SIG-M5 treated with dmso at 0.1 percent for 504 hours (cell line): ENCODE measurements around the gene SEC16A.

Experiments
- DNase-seq: peaks from one replicate; lab custom pipeline; 2025; ENCODE audit not compliant: unreplicated experiment; lab: John Stamatoyannopoulos, UW

The SEC16A gene

DNA sequence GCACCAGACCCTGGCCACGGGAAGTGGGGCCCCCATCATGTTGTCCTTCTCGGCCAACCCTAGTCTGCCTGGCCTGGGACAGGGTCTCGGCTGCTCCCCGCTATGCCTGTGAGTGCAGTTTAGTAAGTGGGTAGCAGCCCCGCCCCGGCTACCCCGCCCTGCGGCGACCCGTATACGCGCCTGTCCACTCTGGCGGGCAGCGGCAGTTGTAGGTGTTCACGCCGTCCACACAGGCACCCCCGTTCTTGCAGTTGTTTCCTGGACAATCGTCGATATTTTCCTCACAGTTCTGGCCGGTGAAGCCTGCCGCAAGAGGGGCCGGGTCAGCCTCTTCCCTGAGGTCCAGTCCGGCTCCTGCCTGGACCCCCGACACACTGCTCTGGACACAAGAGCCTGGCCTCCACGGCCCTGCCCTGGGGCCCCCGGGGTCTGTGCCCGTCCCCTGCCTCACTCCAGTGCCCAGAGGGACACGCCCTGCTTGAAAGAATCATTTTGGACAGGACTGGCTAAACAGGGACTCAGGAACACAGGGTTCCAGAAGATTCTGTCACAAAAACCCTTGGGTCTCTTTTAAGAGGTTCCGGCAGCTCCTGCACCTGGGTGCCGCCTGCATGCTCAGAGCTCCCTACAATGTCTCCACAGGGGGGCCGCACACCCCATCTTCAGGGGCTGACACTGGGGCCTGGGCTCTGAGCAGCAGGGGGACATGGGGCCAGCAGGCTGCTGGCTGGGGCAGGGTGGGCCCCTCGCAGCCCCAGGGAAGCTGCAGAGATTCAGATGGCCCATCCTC, 36.6 kb upstream of the SEC16A start:
- DNase-seq, result no peak

DNA sequence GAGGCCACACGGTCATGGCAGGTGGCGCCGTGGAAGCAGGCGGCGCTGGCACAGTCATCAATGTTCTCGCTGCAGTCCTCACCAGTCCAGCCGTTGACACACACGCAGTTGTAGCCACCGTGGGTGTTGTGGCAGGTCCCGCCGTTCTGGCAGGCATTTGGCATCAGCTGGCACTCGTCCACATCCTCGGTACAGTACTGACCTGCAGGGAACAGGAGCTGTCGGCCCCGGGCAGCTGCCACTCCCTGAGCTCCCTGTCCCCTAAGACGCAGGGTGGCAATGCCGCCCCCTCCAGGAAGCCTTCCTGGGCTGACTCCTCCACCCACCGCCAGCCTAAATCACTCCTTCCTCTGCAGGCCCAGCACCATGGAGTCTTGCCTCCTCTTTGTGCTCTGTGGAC, 35.8 kb upstream of the SEC16A start:
- no peak for DNase-seq

DNA sequence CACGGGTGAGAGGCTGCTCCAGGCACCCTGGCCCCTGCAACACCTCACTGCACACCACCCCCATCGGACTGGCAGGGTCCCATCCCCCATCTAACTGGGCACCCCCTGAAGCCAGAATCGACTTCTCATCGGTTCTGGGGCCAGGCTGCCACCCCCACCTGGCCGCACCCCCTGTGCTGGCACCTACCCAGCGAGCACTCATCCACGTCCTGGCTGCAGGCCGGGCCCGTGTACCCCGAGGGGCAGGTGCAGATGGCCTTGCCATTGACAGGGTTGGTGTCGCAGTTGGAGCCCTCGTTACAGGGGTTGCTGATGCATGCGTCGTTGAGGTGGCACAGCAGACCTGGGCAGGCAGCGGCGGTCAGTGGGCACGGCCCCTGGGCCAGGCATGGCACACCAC, 35.1 kb upstream of the SEC16A start:
- no peak for DNase-seq

DNA sequence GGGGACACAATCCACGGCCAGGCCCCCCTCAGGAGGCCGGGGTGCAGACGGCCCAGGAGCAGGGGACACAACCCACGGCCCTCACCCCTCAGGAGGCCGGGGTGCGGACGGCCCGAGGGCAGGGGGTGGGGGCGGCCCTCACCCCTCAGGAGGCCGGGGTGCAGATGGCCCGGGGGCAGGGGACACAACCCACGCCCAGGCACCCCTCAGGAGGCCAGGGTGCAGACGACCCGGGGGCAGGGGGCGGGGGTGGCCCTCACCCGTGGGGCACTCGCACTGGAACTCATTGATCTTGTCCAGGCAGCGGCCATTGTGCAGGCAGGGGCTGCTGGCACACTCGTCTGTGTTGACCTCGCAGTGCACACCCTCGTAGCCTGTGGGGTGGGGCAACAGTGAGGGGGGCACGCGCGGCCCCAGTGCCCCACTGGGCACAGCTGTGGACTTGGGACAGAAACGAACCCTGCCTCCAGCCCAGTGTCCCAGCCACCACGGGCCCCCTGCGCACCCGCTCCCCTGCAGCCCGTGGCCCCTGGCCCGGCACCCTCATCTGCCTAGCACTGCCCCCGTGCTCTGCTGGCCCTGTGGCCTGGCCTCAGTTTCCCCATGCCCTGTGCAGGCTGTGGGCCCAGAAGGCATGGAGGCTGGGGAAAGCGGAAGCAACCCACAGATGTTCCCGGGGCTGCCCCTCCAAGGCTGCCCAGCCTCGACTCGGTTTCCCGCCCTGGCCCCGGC, 34.3 kb upstream of the SEC16A start:
- DNase-seq, result no peak

DNA sequence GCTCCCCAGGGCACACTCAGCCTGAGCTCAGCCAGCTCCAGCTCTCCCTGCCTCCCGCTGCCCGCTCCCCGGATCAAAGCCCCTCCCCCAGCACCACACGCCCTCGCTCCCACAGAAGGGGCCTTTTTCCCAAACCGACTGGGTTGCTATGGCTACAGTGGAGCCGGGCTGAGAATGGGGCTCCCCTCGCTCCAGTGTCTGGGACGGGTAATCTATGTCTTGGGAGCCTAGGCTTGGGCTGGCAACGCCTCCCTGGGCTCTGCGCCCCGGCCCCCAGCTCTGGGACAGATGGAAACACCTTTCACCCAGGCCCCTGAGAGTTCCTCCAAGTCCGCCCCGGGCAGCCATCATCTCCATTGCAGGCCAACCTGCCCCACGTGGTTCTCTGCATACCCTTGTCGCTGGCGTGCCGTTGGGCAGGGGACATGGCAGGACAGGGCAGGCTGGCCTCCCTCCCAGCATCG, 33.4 kb upstream of the SEC16A start:
- no peak for DNase-seq

DNA sequence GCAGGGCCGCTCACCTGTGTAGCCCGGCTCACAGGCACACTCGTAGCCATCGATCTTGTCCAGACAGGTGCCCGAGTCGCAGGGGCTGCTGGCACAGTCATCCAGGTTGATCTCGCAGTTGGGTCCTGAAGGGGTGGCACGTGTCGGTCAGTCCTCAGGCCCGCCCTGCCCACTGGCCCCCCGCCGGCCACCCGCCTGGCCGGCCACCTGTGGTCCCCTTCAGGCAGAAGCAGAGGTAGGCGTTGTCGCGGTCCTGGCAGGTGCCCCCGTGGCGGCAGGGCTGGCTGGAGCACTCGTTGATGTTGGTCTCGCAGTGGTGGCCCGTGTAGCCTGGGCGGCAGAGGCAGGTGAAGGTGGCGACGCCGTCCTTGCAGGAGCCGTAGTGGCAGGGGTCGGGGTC, 32.4 kb upstream of the SEC16A start:
- no peak for DNase-seq

DNA sequence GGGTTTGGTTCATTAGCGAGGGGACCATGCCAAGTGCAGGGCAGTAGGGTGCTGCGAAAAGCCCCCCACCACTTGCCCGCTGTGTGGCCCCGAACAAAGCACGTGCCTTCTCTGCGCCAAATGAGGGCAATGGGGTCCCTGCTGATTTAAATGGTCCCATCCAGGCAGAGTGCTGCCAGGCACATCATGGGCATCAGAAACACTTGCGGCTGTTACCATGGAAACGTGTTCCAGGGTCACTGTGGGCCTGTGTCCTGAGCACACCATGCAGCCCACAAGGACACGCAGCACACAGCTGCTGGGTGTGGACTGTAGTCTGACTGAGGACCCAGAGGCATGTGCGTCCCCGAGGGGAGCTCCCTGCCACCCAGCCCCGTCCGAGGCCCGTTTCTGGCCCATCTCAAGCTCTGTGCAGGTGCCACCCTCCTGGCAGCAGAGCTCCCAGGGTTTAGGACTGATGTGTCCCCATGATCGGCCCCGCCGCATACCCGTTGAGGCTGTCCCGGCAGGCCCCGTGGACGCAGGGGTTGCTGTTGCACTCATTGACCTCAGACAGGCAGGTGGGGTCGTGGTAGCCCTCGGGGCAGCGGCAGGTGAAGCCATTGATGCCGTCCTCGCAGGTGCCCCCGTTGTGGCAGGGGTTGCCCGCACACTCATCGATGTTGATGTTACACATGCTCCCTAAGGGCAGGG, 31.3 kb upstream of the SEC16A start:
- DNase-seq, result no peak

DNA sequence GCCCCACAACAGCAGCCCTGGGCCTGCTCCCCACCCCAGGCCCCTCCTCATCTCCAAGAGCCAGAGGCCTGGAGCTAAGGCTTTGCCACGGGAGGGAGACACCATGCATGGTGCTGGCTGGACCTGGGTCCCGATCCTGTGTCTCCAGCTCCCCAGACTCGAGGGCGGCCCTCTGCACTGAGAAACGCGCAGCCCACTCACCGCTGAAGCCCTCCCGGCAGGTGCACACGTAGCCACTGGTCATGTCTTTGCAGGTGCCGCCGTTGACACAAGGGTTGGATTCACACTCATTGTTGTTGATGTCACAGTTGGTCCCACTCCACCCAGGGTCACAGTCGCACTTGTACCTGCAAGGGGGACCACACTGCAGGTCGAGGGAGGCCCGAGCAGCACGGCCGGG, 30.4 kb upstream of the SEC16A start:
- no peak for DNase-seq

DNA sequence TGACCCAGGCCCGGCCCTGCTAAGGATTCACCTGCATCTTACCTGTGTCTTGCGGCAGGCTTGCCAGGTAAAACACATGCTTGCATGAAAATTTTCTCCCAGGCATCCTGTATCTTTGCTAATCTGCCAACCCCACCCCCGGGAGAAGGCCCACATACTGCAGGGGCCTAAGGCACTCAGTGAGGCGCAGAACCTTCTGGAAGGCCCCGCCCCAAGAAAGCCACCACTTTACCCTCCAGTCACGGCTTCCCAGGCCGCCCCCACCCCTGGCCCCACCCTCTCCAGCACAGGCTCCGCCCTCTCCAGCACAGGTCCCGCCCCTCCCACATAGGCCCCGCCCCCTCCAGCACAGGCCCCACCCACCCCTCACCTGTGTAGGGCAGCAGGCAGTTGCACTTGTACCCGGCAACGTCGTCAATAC, 29.8 kb upstream of the SEC16A start:
- no peak for DNase-seq

DNA sequence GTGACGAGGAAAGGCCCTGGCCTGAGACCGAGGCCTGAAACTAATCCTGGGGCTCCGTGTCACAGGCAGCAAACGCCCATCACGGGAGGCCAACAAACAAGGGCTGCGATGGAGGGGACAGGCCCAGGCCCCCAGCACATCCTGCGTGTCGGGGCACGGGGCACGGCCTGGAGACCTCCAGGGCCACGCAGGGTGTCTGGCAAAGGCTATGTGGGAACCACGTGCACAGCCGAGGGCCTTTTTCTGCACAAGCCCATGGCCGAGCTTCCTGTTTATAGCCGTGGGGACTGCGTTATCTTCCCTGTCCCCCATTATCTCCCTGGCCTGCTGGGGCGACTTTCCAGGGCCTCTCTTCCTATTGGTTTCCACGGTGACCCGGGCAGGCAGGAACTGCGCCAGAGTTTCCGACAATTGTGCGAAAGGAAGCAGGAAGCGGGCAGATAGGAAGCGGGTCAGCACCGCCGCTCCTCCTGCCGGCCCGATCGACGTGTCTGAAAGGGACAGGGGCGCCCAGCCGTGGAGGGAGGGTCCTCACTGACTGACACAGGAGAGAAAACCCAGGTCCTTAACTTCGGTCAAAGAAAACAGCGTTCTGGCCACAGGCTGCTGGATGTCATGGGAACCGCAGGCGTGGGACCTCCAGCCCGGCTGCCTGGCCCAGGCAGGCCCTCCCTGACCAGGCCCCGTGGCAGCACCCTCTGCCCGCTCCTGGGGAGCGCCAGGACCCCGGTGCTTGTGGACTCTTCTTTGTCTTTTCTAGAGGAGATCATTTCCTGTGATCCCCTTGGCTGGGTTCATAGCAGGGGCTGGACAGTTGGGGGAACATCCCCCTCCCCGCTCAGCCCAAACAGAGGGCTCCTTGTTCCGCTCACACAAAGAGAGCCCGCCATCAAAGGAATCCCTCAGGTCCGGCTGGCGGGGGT, 29.1 kb upstream of the SEC16A start:
- no peak for DNase-seq

DNA sequence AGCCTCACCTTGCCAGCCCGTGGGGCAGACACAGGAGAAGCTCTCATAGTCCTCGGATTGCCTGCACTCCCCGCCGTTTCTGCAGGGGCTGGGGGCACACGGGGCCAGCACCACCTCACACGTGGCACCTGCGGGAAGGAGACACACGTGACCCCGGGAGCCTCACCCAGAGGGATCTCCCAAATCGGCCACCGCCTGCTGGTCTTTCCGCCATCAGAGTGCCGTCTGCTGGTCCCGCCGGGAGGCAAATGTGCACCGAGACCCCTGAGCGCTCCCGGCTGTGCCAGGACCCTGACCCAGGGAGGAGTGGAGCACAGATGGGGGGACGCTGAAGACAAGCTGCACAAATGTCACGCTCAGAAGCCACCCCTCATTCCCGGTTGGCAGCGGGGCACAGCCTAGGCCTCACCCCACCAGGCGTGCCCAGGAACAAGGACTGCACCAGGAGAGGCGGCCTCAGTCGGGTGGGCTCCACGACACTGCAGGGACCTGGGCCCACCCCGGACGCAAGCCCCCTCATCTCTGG, 28.4 kb upstream of the SEC16A start:
- DNase-seq, result no peak

DNA sequence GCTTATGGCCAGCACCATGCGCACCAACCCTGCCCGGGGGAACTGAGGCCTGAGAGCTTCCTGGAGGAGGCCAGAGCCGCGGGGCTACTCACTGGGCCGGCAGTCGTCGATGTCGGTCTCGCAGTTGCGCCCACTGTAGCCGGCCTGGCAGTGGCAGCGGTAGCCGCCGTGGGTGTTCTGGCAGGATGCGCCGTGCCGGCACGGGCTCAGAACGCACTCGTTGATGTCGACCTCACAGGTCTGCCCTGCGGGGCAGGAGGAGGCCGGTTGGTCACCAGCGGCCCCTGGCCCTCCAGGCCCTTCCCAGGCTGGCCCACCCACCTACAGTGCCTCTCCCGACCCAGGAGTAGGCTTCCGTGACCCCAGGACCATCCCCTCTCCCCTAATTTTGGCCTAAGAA, 27.7 kb upstream of the SEC16A start:
- no peak for DNase-seq

DNA sequence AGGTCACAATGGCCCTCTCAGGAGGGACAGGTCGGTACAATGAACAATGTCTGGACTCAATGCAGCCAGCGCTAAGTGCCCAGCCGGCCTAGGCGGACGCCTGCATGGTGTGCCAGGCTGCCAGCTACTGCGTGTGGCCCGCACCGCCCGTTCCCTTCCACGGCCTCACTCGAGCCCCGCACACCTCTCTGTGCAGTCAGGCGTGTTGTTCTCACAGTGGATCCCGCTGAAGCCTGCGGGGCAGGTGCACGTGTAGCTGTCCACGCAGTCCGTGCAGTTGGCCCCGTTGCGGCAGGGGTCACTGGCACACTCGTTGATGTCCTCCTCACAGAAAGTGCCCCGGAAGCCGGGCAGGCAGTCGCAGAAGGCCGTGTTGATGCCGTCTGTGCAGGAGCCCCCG, 26.7 kb upstream of the SEC16A start:
- no peak for DNase-seq

DNA sequence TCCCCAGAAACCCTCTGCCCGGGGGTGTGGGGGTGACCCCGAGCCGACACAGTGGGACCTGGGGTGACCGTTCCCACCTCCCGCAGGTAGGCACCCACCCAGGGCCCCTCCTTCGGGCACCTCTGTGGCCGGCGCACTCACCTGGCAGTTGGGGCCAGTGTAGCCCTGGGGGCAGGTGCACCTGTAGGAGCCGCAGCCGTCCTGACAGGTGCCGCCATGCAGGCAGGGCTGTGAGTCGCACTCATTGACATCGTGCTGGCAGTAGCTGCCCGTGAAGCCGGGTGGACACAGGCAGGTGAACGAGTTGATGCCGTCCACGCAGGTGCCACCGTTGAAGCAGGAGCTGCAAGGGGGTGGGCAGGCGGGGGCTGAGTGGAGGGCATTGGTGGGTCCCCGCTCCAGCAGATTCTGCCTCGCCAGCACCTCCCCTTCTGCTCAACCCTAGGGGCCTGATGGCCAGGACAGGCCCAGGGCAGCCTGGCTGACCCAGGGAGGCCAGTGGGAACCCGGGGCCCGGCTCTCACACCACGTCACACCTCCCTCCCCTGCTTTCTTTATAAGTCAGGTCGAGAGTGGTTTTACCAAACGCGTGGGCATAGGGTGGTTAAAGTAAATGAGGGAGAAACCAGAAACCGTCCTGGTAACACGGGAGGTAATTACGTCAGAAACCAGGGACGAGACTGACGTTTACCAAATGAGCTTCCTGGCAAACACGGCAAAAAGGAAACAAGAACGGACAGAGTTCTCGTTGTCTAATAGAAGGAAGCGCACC, 26.1 kb upstream of the SEC16A start:
- DNase-seq, result no peak

DNA sequence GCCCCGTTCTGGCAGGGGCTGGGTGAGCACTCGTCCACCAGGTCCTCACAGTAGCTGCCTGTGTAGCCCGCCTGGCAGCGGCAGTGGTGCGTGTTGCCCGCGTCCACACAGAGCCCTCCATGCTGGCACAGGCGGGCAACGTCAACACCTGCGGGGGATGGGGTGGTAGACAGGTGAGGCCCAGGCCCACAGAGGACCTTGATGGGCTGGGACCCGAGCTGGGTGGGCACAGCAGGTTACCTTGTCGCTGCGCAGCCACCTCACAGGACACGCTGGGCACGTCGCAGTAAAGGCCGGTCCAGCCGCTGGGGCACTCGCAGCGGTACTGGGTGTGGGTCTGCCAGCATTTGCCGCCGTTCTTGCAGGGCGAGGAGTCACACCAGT, 25.1 kb upstream of the SEC16A start:
- DNase-seq, result no peak

DNA sequence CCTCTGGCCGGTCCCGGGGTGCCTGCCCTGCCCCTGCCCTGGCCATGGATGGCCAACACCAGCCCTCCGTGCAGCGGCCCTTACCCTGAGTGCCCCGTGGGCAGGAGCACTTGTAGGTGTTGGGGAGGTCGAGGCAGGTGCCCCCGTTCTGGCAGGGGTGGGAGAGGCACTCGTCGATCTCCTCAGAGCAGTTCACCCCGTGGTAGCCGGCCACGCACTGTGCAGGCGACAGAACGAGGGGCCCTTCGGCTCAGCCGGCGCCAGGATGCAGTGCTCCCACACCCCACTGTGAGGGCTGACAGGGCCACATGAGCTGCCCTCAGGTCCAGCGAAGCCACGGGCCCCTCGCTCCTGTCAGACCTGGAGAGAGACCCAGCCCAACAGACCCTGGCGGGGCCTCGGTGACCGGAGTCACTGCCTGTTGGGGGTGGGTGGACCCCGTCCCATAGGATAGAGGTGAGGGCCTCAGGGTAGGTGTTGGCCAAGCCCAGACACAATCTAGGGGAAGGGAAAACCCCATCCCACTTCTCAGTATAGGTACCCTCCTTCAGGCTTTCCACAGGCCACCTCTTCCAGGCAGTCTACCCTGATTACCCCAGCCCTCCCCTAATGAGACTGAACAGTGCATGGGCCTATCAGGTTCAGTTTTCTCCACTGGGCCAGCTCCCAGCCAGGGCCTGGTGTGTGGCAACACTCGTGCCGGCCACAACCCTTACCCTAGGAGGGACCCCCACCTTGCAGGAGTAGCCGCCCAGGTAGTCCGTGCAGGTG, 24.6 kb upstream of the SEC16A start:
- no peak for DNase-seq

DNA sequence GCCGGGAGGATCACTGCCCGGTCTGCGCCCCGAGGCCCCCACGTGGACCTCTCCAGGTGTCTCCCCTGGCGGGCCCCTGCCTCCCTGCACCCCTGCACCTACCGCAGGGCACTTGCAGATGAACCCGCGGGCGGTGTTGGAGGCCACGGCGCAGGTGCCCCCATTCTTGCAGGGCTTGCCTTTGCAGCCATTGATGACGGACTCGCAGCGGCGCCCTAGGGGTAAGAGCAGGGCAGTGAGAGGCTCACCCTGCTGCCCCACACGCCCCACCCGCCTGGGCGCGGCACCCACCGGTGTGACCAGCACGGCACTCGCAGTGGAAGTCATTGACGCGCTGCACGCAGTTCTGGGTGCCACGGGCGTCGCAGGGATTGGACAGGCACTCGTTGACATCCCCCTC, 23.6 kb upstream of the SEC16A start:
- no peak for DNase-seq

DNA sequence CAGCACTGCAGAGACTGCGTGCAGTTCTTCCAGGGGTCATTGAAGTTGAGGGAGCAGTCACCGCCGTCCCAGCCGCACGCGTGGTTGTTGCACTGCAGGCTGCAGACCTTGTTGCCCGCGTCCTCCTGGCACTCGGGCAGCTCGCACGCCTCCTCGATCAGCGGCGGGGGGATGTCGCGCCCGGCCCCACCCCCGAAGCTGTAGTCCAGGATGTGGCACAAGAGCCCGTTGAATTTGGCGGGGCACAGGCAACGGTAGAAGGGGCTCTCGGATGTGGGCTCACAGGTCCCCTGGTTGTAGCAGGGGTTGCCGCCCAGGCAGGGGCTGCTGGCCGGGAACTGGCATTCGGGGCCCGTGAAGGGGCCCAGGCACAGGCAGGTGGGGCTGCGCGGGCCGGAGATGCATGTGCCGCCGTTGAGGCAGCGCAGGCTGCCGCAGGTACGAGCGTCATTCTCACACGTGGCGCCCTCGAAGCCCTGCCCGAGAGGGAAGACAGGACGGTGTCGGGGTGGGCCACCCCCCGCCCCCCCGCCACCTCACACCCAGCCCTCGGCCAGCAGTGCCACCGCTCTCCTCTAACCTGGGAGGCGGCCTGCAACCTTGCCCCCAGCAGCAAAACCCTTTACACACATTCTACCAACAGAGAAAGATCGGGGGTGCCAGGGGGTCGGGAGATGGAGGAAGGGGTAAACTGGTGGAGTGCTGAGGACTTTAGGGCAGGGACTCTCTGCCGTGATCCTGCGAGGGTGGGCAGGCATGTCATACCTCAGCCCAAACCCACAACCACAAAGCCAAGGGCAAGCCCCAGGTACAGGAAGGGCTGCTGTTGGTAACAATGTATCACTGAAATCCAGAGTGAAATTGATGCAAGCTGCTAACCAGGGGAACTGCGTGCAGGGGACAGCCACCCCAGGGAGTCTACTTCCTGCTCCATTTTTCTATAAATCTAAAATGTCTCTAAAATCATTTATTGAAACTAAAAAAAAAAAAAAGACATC, 22.9 kb upstream of the SEC16A start:
- DNase-seq, result no peak
